GM18907 (cell line): Measurements from ENCODE around the gene ICAM4.
"Not testable (repeated sequence)": the region's sequence is repeated elsewhere in the genome, so short reads cannot be mapped to it uniquely, and the experiment has no call there.

Experiments
- ATAC-seq: cut with Tn5 transposase; IDR thresholded peaks from one replicate; pipeline ENCODE4 v1.9.1; 2021; ENCODE audit warnings: mild to moderate bottlenecking, moderate library complexity; ENCODE audit not compliant: unreplicated experiment

Gene ICAM4, protein sequence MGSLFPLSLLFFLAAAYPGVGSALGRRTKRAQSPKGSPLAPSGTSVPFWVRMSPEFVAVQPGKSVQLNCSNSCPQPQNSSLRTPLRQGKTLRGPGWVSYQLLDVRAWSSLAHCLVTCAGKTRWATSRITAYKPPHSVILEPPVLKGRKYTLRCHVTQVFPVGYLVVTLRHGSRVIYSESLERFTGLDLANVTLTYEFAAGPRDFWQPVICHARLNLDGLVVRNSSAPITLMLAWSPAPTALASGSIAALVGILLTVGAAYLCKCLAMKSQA

DNA sequence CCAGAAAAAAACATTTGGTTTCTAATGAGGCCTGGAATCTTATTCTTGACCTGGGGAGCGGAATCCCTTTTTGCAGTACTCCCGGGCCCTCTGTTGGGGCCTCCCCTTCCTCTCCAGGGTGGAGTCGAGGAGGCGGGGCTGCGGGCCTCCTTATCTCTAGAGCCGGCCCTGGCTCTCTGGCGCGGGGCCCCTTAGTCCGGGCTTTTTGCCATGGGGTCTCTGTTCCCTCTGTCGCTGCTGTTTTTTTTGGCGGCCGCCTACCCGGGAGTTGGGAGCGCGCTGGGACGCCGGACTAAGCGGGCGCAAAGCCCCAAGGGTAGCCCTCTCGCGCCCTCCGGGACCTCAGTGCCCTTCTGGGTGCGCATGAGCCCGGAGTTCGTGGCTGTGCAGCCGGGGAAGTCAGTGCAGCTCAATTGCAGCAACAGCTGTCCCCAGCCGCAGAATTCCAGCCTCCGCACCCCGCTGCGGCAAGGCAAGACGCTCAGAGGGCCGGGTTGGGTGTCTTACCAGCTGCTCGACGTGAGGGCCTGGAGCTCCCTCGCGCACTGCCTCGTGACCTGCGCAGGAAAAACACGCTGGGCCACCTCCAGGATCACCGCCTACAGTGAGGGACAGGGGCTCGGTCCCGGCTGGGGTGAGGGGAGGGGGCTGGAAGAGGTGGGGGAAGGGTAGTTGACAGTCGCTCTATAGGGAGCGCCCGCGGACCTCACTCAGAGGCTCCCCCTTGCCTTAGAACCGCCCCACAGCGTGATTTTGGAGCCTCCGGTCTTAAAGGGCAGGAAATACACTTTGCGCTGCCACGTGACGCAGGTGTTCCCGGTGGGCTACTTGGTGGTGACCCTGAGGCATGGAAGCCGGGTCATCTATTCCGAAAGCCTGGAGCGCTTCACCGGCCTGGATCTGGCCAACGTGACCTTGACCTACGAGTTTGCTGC is at the start of gene ICAM4:
Gene ICAM4 (plus strand): TSS at position 153 of the 935 bp plus-strand sequence. CDS start 58 bp downstream, at position 211.
- no peak for ATAC-seq

GRCh38 chr19:10237702-10238101 is 49.1 kb upstream of the ICAM4 start:
- ATAC-seq, result no peak

DNA sequence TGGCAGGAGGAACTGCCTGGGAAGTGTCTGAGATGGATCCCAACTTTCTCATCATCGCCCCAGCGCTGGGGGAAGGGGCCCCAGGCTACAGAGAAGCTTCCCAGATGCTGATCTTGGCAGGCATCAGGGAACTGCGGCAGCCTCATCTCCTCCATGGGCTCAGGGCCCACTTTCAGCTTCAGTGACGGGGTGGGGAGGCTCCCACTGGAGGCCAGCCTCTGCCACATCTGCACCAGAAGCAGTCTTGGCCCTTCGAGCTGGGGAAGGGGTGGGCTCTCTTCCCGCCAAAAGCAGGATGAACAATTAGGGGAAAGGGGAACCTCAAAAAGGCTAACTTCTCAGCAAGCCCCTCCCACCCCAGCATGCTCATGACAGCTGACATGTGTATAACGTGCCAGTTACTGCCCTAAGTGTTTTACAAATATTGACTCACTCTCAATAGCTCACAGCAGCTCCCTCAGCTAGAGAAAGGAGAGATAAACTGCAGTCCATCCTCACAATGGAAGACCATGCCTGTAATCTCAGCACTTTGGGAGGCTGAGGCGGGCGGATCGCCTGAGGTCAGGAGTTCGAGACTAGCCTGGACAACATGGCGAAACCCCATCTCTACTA is 48.5 kb upstream of the ICAM4 start:
- no peak for ATAC-seq

DNA sequence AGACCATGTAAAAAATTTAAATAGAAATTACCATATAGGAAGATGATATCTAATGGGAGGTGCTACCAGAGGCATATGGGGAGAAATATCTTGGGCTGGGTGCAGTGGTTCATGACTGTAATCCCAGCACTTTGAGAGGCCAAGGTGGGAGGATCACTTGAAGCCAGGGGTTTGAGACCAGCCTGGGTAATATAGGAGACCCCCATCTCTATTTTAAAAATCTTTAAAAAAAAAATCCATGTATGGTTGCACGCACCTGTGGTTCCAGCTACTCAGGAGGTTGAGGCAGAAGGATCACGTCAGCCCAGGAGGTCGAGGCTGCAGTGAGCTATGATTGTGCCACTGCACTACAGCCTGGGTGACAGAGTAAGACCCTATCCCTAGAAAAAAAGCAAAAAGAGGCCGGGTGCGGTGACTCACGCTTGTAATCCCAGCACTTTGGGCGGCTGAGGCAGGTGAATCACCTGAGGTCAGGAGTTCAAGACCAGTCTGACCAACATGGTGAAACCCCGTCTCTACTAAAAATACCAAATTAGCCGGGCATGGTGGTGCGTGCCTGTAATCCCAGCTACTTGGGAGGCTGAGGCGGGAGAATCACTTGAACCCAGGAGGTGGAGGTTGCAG is 44.8 kb upstream of the ICAM4 start:
- not testable (repeated sequence) for ATAC-seq

GRCh38 chr19:10243606-10244005 is 43.1 kb upstream of the ICAM4 start:
- no peak for ATAC-seq

GRCh38 chr19:10245189-10245939 is 41.4 kb upstream of the ICAM4 start:
- ATAC-seq, result no peak

- ATAC-seq, result no peak
Measured at GRCh38 chr19:10246511-10246910, 40.2 kb upstream of the ICAM4 start.

DNA sequence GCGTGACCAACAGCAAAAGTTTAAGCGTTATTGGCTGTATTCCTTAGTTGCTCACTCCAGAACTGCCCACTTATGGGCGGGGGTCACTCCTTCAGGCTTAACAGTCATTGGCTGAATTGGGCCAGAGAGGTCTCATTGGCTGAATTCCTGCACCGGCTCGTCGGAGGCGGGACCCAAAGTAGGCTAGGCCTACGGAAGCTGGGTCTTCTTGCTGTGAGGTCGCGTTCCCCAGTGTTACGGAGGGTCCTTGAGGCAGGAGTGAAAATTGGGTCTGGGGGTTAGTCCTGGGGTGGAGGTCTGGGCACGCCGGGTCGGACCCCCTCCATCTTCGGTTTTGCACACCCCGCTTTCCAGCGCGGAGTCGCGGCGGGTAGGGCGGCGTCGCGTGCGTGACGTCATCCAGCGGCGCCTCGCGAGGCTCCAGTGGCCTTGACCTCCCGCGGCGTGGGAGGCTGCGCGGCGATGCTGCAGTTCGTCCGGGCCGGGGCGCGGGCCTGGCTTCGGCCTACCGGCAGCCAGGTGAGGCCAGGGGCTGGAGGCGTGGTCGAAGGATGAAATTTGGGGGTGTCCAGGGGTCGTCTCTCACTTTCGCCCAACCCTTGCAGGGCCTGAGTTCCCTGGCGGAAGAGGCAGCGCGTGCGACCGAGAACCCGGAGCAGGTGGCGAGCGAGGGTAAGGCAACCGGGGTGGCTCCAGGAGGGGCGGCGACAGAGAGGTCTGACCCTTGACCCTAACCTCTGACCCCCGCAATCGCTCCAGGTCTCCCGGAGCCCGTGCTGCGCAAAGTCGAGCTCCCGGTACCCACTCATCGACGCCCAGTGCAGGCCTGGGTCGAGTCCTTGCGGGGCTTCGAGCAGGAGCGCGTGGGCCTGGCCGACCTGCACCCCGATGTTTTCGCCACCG is 34.7 kb upstream of the ICAM4 start, which contains the start of gene MRPL4:
Gene MRPL4 (plus strand): TSS at position 423 of the 903 bp plus-strand sequence. CDS start 40 bp downstream, at position 463.
- ATAC-seq, result peak; percentile 88

GRCh38 chr19:10252707-10253106 is 34.0 kb upstream of the ICAM4 start:
- ATAC-seq, result no peak

DNA sequence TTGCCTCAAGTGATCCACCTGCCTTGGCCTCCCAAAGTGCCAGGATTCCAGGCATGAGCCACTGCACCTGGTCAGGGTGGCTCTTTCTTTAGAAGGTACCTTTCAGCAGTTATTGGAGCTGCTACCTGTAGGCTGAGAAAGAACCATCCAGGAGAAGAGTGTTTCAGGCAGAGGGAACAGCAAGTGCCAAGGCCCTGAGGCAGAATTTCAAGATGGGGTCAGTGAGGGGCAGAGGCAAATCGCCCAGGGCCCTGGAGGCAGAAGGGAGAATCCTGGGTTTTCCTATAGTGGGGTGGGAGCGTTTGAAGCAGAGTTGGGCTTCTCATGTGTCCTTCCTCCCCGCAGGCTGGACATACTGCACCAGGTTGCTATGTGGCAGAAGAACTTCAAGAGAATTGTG is 32.5 kb upstream of the ICAM4 start:
- ATAC-seq, result no peak

GRCh38 chr19:10255358-10255757 is 31.4 kb upstream of the ICAM4 start:
- ATAC-seq, result no peak

- no peak for ATAC-seq
Measured at GRCh38 chr19:10256551-10256950, 30.2 kb upstream of the ICAM4 start.

DNA sequence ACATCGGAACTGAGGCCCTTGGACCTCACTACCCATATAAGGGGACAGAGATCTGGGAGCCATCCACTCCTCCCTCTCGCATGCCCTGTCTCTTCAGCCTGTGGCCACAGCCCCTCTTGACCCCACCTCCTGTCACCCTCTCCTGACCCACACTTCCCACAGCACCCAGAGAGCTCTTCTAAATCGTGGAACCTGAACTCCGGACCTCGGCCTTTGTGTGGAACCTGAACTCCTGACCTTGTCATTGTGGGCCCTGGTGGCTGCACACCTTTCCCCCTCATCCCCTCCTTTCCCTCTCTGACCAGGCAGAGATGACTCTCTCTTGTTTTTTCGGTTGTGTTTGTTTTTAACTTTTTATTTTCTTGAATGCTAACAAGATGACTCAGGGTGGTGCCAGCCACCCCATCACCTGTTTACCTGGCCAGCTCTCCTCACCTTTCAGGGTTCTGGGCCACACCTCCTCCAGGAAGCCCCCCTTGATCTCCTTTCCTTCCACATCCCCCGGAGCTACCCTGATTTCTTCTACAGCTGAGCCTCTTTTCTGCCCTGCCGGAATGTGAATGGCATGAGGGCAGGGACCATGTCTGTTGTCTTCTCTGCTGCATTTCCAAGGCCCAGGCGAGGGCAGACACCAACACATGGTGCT is 29.7 kb upstream of the ICAM4 start:
- no peak for ATAC-seq

DNA sequence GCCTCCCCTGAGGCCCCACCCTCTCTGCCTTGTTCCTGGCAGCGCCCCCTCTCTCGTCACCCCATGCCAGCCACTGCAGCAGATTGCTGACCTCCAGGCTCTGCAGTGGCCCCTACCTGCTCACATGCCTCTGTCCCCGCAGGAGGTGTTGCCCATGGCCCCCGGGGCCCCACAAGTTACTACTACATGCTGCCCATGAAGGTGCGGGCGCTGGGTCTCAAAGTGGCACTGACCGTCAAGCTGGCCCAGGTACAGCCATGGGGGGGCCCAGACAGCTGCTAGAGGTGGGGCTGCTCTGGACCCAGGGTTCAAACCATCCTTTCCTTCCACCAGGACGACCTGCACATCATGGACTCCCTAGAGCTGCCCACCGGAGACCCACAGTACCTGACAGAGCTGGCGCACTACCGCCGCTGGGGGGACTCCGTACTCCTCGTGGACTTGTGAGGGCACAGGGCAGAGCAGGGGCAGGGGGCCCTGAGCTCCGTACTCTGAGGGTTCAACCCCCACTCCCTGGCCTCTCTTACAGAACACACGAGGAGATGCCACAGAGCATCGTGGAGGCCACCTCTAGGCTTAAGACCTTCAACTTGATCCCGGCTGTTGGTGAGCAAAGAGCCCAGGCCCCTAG is 28.6 kb upstream of the ICAM4 start:
- ATAC-seq, result no peak

GRCh38 chr19:10259162-10259905 is 27.4 kb upstream of the ICAM4 start:
- no peak for ATAC-seq

DNA sequence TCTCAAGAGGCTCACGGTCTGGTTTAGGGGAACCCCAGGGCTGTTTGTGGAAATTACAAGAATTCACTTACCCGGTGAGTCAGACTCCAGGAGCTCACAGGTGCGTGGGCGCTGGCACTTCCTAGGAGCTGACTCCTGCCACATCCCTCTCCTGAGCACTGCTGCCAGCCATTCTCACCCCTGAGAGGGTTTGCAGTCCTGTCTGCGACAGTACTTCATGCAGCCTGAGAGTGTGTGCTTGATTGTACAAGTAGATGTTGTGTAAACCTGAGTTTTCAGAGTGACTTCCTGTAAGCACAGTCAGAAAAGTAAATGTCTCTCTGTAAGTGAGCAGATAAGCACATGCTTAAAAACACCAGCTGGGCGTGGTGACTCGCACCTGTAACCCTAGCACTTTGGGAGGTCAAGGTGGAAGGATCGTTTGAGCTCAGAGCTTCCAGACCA is 26.6 kb upstream of the ICAM4 start:
- no peak for ATAC-seq

- ATAC-seq, result no peak
Measured at GRCh38 chr19:10262771-10263170, 24.0 kb upstream of the ICAM4 start.

DNA sequence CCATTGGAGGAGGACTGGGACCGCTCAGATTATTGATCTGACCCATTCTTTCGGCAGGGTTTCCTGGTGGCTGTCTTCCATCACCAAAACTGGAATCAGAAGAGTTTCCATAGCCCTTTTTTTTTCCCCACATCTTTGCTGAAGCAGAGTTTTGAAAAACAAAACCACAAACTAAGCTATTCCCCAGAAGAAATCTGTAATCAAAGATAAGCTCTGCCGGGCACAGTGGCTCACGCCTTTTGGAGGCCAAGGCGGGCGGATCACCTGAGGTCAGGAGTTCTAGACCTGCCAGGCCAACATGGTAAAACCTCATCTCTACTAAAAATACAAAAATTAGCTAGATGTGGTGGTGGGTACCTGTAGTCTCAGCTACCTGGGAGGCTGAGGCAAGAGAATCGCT is 20.0 kb upstream of the ICAM4 start:
- ATAC-seq, result no peak
